K562 (cell line): ENCODE measurements around the gene CCM2. TPM values are rescaled to one million over a fixed set of nuclear protein-coding genes. Genes with fewer than 3 reads are reported as not detected.

Source experiments
- CBX1 ChIP-seq: sonication (generic); IDR thresholded peaks from 2 replicates; pipeline ENCODE4 v1.6.1; 2016; ENCODE audit warnings: antibody characterized with exemption, low read depth, mild to moderate bottlenecking
- CHD4 ChIP-seq: fragments of 200-600 bp; sonication (generic); IDR thresholded peaks from 3 replicates; pipeline ENCODE4 v1.6.1; 2012; ENCODE audit warnings: low read depth, mild to moderate bottlenecking, mixed read lengths, low read length, inconsistent platforms; ENCODE audit not compliant: insufficient read depth, insufficient replicate concordance, poor library complexity, severe bottlenecking
- CTBP1 ChIP-seq: fragments of 450-650 bp; IDR thresholded peaks from 2 replicates; pipeline ENCODE4 v1.6.1; 2016; ENCODE audit warnings: borderline replicate concordance
- MIER1 ChIP-seq: fragments of 450-650 bp; IDR thresholded peaks from 2 replicates; pipeline ENCODE4 v1.6.1; 2016; ENCODE audit warnings: antibody characterized with exemption, mild to moderate bottlenecking, low read depth
- NFE2 ChIP-seq: IDR thresholded peaks from 2 replicates; pipeline ENCODE4 v1.6.1; 2014; ENCODE audit warnings: antibody characterized with exemption, low read depth
- NONO ChIP-seq, 2 experiments: fragments of 200-400 bp in 1 of 2; fragments of 450-650 bp in 1 of 2; formaldehyde crosslinking in 1 of 2; IDR thresholded peaks; 2 replicates each; pipeline ENCODE4 v1.6.1; 2017; ENCODE audit warnings: low read depth in 2 of 2, mild to moderate bottlenecking in 2 of 2, moderate library complexity in 2 of 2, low read length in 1 of 2
- POLR2AphosphoS5 ChIP-seq: IDR thresholded peaks from 2 replicates; pipeline ENCODE4 v1.6.1; 2011; ENCODE audit warnings: mild to moderate bottlenecking, low read depth, low read length, moderate library complexity; ENCODE audit not compliant: control insufficient read depth, insufficient read depth
- PTBP1 ChIP-seq: fragments of 200-400 bp; formaldehyde crosslinking; IDR thresholded peaks from 2 replicates; pipeline ENCODE4 v1.6.1; 2017; ENCODE audit warnings: low read depth, low read length
- RBM39 ChIP-seq: fragments of 200-400 bp; formaldehyde crosslinking; optimal IDR thresholded peaks from 2 replicates; pipeline ENCODE3; 2018; ENCODE audit warnings: low read depth, low read length
- ZNF134 ChIP-seq: fragments of 250-450 bp; sonication (Bioruptor Pico); conservative IDR thresholded peaks from 2 replicates; pipeline ENCODE4 v1.4.0; 2020
- polyA plus RNA-seq, 8 experiments: library from polyadenylated mRNA; depleted of rRNA in 4 of 8; stranded (reverse) in 5 of 8; unstranded in 3 of 8; fragments of >200 nt; fragmentation: Nextera tagmentation in 2 of 8; fragmentation: Illumina TruSeq in 1 of 8; extraction: Ambion mirVana in 2 of 8; extraction: Trizol in 1 of 8; gene quantifications; 2 replicates each; pipeline versions ENCODE4 v1.2.1 to v1.2.3, GENCODE V29; 2011 to 2014; ENCODE audit warnings: inconsistent platforms in 1 of 8, missing spikeins in 1 of 8
- total RNA-seq, 7 experiments: library from RNA; depleted of rRNA in 6 of 7; stranded (reverse); fragments of >200 nt in 6 of 7; fragmentation: Illumina TruSeq in 2 of 7; extraction: Trizol in 2 of 7; gene quantifications; 2 replicates each; pipeline versions ENCODE4 v1.2.1 to v1.2.3, GENCODE V29; 2011 to 2021; ENCODE audit warnings: low replicate concordance in 1 of 7
- TF ChIP-seq, protein P1 (sequence below), 2 experiments: fragments of 450-650 bp; IDR thresholded peaks; 2 replicates each; pipeline ENCODE4 v1.6.1; 2016
- TF ChIP-seq, protein P2 (sequence below): fragments of 450-650 bp; conservative IDR thresholded peaks from 2 replicates; pipeline ENCODE4 v1.6.1; 2016; ENCODE audit warnings: missing genetic modification characterization, low read depth, mild to moderate bottlenecking, control low read depth, missing compliant biosample characterization
- TF ChIP-seq, protein P3 (sequence below), 2 experiments: fragments of 450-650 bp in 1 of 2; sonication (generic) in 1 of 2; formaldehyde crosslinking; conservative IDR thresholded peaks; 2 replicates each; pipeline versions ENCODE4 v1.4.0 to v1.8.1; 2020 to 2022; ENCODE audit warnings: mild to moderate bottlenecking in 1 of 2, missing genetic modification reagents in 1 of 2
- TF ChIP-seq, protein P4 (sequence below): fragments of 250-450 bp; sonication (Bioruptor Pico); IDR thresholded peaks from 2 replicates; pipeline ENCODE4 v1.5.0; 2021
- TF ChIP-seq, protein P5 (sequence below): fragments of 150-350 bp; conservative IDR thresholded peaks from 2 replicates; pipeline ENCODE4 v1.6.1; 2014; ENCODE audit warnings: low read length
- TF ChIP-seq, protein P6 (sequence below): sonication (generic); formaldehyde crosslinking; IDR thresholded peaks from 2 replicates; pipeline ENCODE4 v1.9.0; 2022; ENCODE audit warnings: mild to moderate bottlenecking, missing genetic modification reagents

The CCM2 gene
- total and polyA plus RNA-seq, 9 of the 15 experiments (the other 6 are each of a cell fraction or from before 2014, with no cell fraction given) = 0.41 to 38.6 (median 25.9) TPM

DNA sequence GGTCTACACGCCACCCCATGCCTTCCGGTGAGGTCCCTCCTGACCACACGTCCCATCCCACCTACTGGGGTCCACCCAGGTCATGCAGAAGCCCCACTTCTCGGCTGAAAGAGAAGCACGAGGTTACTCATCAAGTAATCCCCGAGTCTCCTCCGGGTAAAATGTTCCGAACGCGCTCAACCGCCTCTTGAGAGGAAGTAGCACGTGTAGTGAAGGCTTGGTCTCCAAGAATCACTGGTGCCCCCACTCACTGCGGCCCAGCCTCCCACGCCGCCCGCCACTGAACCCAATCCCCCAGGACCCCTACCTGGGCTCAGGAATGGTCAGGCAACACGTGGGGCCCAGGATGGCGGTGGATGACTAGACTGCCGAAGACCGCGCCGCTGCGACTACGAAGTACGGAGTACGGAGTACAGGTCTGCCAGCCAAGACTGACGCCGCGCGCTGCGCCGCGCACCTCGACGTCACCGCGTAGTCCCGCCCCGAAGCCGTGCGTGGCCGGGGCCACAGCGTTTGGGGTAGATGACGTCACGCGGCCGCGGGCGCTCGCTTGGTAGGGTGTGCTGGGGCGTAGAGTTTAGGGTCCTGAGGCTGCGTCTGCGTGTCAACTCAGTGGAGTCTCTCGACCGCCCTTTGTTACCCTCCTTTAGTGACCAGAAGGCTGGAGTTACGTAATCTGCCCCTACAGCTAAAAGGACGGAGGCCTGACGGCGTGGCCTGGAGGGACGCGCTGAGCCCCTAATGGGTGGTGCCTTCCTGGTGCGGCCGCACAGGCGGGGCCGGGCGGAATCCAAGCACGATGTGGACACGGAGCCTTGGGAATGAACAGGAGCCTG is 13.6 kb upstream of the CCM2 start (continued):
- TF ChIP-seq, protein P1, sequence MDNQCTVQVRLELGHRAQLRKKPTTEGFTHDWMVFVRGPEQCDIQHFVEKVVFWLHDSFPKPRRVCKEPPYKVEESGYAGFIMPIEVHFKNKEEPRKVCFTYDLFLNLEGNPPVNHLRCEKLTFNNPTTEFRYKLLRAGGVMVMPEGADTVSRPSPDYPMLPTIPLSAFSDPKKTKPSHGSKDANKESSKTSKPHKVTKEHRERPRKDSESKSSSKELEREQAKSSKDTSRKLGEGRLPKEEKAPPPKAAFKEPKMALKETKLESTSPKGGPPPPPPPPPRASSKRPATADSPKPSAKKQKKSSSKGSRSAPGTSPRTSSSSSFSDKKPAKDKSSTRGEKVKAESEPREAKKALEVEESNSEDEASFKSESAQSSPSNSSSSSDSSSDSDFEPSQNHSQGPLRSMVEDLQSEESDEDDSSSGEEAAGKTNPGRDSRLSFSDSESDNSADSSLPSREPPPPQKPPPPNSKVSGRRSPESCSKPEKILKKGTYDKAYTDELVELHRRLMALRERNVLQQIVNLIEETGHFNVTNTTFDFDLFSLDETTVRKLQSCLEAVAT (IDR thresholded peaks at IDR 0.05) = peak; percentile 20 to 46; a peak in 1 of 4 replicates
- TF ChIP-seq, protein P2, sequence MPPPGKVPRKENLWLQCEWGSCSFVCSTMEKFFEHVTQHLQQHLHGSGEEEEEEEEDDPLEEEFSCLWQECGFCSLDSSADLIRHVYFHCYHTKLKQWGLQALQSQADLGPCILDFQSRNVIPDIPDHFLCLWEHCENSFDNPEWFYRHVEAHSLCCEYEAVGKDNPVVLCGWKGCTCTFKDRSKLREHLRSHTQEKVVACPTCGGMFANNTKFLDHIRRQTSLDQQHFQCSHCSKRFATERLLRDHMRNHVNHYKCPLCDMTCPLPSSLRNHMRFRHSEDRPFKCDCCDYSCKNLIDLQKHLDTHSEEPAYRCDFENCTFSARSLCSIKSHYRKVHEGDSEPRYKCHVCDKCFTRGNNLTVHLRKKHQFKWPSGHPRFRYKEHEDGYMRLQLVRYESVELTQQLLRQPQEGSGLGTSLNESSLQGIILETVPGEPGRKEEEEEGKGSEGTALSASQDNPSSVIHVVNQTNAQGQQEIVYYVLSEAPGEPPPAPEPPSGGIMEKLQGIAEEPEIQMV (tag) = no peak
- TF ChIP-seq ZNF134 (CRISPR knock-in tag) (no peak), CBX1 (peak; percentile 81), CHD4 (no peak), NONO (IDR thresholded peaks at IDR 0.05; ENCODE audit: low read depth in 2 of 2, low read length in 1 of 2) (peak in 1 of 2 experiments; percentile 55; a peak in 1 of 4 replicates), PTBP1 (no peak), NFE2 (peak; percentile 40; the same call in 1 of the 2 replicates), POLR2AphosphoS5 (peak; percentile 97), RBM39 (peak; percentile 88), CTBP1 (peak; percentile 80), MIER1 (no peak)
- TF ChIP-seq, protein P3, sequence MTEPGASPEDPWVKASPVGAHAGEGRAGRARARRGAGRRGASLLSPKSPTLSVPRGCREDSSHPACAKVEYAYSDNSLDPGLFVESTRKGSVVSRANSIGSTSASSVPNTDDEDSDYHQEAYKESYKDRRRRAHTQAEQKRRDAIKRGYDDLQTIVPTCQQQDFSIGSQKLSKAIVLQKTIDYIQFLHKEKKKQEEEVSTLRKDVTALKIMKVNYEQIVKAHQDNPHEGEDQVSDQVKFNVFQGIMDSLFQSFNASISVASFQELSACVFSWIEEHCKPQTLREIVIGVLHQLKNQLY (CRISPR knock-in tag; conservative IDR thresholded peaks at IDR 0.05) = no peak
- TF ChIP-seq, protein P4, sequence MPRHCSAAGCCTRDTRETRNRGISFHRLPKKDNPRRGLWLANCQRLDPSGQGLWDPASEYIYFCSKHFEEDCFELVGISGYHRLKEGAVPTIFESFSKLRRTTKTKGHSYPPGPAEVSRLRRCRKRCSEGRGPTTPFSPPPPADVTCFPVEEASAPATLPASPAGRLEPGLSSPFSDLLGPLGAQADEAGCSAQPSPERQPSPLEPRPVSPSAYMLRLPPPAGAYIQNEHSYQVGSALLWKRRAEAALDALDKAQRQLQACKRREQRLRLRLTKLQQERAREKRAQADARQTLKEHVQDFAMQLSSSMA = peak; percentile 68; the same call in 1 of the 2 replicates
- TF ChIP-seq, protein P5, sequence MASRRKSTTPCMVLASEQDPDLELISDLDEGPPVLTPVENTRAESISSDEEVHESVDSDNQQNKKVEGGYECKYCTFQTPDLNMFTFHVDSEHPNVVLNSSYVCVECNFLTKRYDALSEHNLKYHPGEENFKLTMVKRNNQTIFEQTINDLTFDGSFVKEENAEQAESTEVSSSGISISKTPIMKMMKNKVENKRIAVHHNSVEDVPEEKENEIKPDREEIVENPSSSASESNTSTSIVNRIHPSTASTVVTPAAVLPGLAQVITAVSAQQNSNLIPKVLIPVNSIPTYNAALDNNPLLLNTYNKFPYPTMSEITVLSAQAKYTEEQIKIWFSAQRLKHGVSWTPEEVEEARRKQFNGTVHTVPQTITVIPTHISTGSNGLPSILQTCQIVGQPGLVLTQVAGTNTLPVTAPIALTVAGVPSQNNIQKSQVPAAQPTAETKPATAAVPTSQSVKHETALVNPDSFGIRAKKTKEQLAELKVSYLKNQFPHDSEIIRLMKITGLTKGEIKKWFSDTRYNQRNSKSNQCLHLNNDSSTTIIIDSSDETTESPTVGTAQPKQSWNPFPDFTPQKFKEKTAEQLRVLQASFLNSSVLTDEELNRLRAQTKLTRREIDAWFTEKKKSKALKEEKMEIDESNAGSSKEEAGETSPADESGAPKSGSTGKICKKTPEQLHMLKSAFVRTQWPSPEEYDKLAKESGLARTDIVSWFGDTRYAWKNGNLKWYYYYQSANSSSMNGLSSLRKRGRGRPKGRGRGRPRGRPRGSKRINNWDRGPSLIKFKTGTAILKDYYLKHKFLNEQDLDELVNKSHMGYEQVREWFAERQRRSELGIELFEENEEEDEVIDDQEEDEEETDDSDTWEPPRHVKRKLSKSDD = no peak
- TF ChIP-seq, protein P6, sequence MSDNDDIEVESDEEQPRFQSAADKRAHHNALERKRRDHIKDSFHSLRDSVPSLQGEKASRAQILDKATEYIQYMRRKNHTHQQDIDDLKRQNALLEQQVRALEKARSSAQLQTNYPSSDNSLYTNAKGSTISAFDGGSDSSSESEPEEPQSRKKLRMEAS = peak; percentile 99
